Keratinocyte (primary cell): Measurements from ENCODE around the gene ACBD6. TPM values are rescaled to one million over a fixed set of nuclear protein-coding genes. Genes with fewer than 3 reads are reported as not detected.
"Not testable (repeated sequence)": the region's sequence is repeated elsewhere in the genome, so short reads cannot be mapped to it uniquely, and the experiment has no call there.

ENCODE experiments used
- DNase-seq: peaks from one replicate; pipeline ENCODE4 v3.0.0-alpha.2; 2011; ENCODE audit warnings: low read depth, missing footprints, low spot score
- FAIRE-seq: peaks from 2 replicates; lab custom pipeline; 2011; peaks lifted over from hg19 to GRCh38; lab: Jason Lieb, UNC
- H2AFZ ChIP-seq: 2 replicates; pipeline ENCODE4 v1.6.0; 2012; ENCODE audit warnings: low read length, control low read depth, inconsistent platforms; ENCODE audit not compliant: control insufficient read depth
- H3K27ac ChIP-seq: 2 replicates; pipeline ENCODE4 v1.5.1; 2011; ENCODE audit warnings: low read length; ENCODE audit not compliant: control insufficient read depth, insufficient read depth
- H3K27me3 ChIP-seq: 3 replicates; pipeline ENCODE4 v1.6.0; 2011; ENCODE audit warnings: low read length; ENCODE audit not compliant: control insufficient read depth, insufficient read depth; ENCODE audit errors: extremely low read depth
- H3K36me3 ChIP-seq, 2 experiments: 2 replicates in 1 of 2; 3 replicates in 1 of 2; pipeline ENCODE4 v1.5.1; 2011; ENCODE audit warnings: low read length in 2 of 2, mild to moderate bottlenecking in 1 of 2; ENCODE audit not compliant: control insufficient read depth in 2 of 2, insufficient read depth in 2 of 2; ENCODE audit errors: extremely low read depth in 1 of 2
- H3K4me1 ChIP-seq: 3 replicates; pipeline ENCODE4 v1.5.1; 2011; ENCODE audit warnings: low read length; ENCODE audit not compliant: control insufficient read depth, insufficient read depth; ENCODE audit errors: extremely low read depth
- H3K4me2 ChIP-seq: 3 replicates; pipeline ENCODE4 v1.6.0; 2011; ENCODE audit warnings: low read depth, low read length; ENCODE audit not compliant: control insufficient read depth, insufficient read depth; ENCODE audit errors: extremely low read depth
- H3K4me3 ChIP-seq, 3 experiments: fragments of 200-600 bp in 1 of 3; sonication (generic) in 1 of 3; 2 replicates in 2 of 3; 3 replicates in 1 of 3; pipeline ENCODE4 v1.5.1; 2011 to 2016; ENCODE audit warnings: low read length in 3 of 3, mild to moderate bottlenecking in 3 of 3, control low read depth in 2 of 3, inconsistent platforms in 1 of 3, low read depth in 1 of 3, mixed read lengths in 1 of 3, mixed run types in 1 of 3, moderate library complexity in 1 of 3; ENCODE audit not compliant: control insufficient read depth in 2 of 3, insufficient read depth in 2 of 3; ENCODE audit errors: extremely low read depth in 1 of 3
- H3K79me2 ChIP-seq: 2 replicates; pipeline ENCODE4 v1.6.0; 2012; ENCODE audit warnings: low read length; ENCODE audit not compliant: control insufficient read depth, insufficient read depth
- H3K9ac ChIP-seq: 3 replicates; pipeline ENCODE4 v1.6.0; 2011; ENCODE audit warnings: low read length; ENCODE audit not compliant: control insufficient read depth, insufficient read depth; ENCODE audit errors: extremely low read depth
- H3K9me1 ChIP-seq: 3 replicates; pipeline ENCODE4 v1.6.0; 2011; ENCODE audit warnings: low read length; ENCODE audit not compliant: control insufficient read depth, insufficient read depth; ENCODE audit errors: extremely low read depth
- H3K9me3 ChIP-seq: 2 replicates; pipeline ENCODE4 v1.5.1; 2012; ENCODE audit warnings: low read depth, low read length; ENCODE audit not compliant: control insufficient read depth
- H4K20me1 ChIP-seq: 3 replicates; pipeline ENCODE4 v1.6.0; 2011; ENCODE audit warnings: low read length; ENCODE audit not compliant: control insufficient read depth, insufficient read depth; ENCODE audit errors: extremely low read depth
- CTCF ChIP-seq, 3 experiments: IDR thresholded peaks in 1 of 3; conservative IDR thresholded peaks in 1 of 3; optimal IDR thresholded peaks in 1 of 3; 2 replicates in 2 of 3; 3 replicates in 1 of 3; pipeline versions ENCODE3 to v1.5.1; 2011; ENCODE audit warnings: low read length in 3 of 3, mild to moderate bottlenecking in 3 of 3, moderate library complexity in 2 of 3, control low read depth in 1 of 3, inconsistent platforms in 1 of 3; ENCODE audit not compliant: insufficient read depth in 2 of 3; ENCODE audit errors: extremely low read depth in 1 of 3
- EZH2 ChIP-seq: IDR thresholded peaks from one replicate; pipeline ENCODE4 v1.6.1; 2012; ENCODE audit warnings: inconsistent platforms, mild to moderate bottlenecking, low read length, moderate library complexity
- dilution Hi-C: fragments of 300-500 bp; cut with MboI; formaldehyde crosslinking; loops from one replicate; pipeline ENCODE4 v1.7.0; 2020; ENCODE audit warnings: low sequenced_read_pairs; ENCODE audit not compliant: extremely low pct_ligation_motif_present
- polyA plus RNA-seq, 5 experiments: library from polyadenylated mRNA; depleted of rRNA in 3 of 5; stranded (reverse) in 3 of 5; stranded (forward) in 1 of 5; unstranded in 1 of 5; fragments of >200 nt; gene quantifications; 1 replicate in 1 of 5; 2 replicates in 3 of 5; 3 replicates in 1 of 5; pipeline versions ENCODE4 v1.2.1 to v1.2.3, GENCODE V29; 2011 to 2012; ENCODE audit warnings: missing spikeins in 2 of 5, low read depth in 1 of 5, low replicate concordance in 1 of 5

The ACBD6 gene
- polyA plus RNA-seq, 1 donor (not counting 4 experiments of a cell fraction or from before 2014, with no cell fraction given), result 47.5 TPM

- TF ChIP-seq EZH2 (no peak), CTCF (optimal IDR thresholded peaks at IDR 0.05 in 1 of 3, IDR thresholded peaks at IDR 0.05 in 1 of 3, conservative IDR thresholded peaks at IDR 0.05 in 1 of 3; ENCODE audit: extremely low read depth in 1 of 3, insufficient read depth in 2 of 3, low read length in 3 of 3) (no peak)
- Histone ChIP-seq H3K9me3 (no peaks in the 10 kb centered on the region), H3K4me3 (no peak overlapping the region), H3K9me1 (no peaks in the 10 kb centered on the region), H2AFZ (no peak overlapping the region), H3K4me1 (no peaks in the 10 kb centered on the region), H3K9ac (no peak overlapping the region), H3K27ac (no peak overlapping the region), H4K20me1 (peaks cover 5% of the 10 kb centered on the region), H3K4me2 (no peak overlapping the region), H3K27me3 (no peaks in the 10 kb centered on the region), H3K36me3 (peaks cover 3 to 5% of the 10 kb centered on the region in 2 experiments), H3K79me2 (peaks cover 8% of the 10 kb centered on the region)
- FAIRE-seq, result no peak
- dilution Hi-C loops, result no loop called here
- no peak for DNase-seq
These were observed 89.8 kb downstream of the ACBD6 start for GRCh38 chr1:180412583-180412982.

GRCh38 chr1:180408128-180408527 is 94.2 kb downstream of the ACBD6 start:
- DNase-seq, H3K9me1 ChIP-seq, H3K9me3 ChIP-seq, H3K36me3 ChIP-seq, H2AFZ ChIP-seq, H3K4me2 ChIP-seq, H3K4me1 ChIP-seq, H3K79me2 ChIP-seq, H4K20me1 ChIP-seq, H3K27ac ChIP-seq, H3K27me3 ChIP-seq, dilution Hi-C loops, H3K9ac ChIP-seq, FAIRE-seq, H3K4me3 ChIP-seq: not testable (repeated sequence)

- FAIRE-seq, result no peak
- H3K4me1 ChIP-seq, result peaks cover 2% of the 10 kb centered on the region
- no peak for TF ChIP-seq CTCF (optimal IDR thresholded peaks at IDR 0.05 in 1 of 3, IDR thresholded peaks at IDR 0.05 in 1 of 3, conservative IDR thresholded peaks at IDR 0.05 in 1 of 3; ENCODE audit: extremely low read depth in 1 of 3, insufficient read depth in 2 of 3, low read length in 3 of 3)
- TF ChIP-seq EZH2, result no peak
- H3K4me3 ChIP-seq, result no peak overlapping the region
- H3K36me3 ChIP-seq, result peaks cover 3 to 5% of the 10 kb centered on the region in 2 experiments
- no peak overlapping the region for H3K4me2 ChIP-seq
- H3K79me2 ChIP-seq, result no peaks in the 10 kb centered on the region
- H3K27ac ChIP-seq, result no peak overlapping the region
- no peaks in the 10 kb centered on the region for H3K9me1 ChIP-seq
- H3K9me3 ChIP-seq, result no peaks in the 10 kb centered on the region
- no peak overlapping the region for H3K9ac ChIP-seq
- DNase-seq, result no peak
- dilution Hi-C loops, result no loop called here
- H4K20me1 ChIP-seq, result no peaks in the 10 kb centered on the region
- no peaks in the 10 kb centered on the region for H3K27me3 ChIP-seq
- no peak overlapping the region for H2AFZ ChIP-seq
These were observed 95.3 kb downstream of the ACBD6 start for GRCh38 chr1:180407051-180407450.
